H1 (cell line): ENCODE measurements around the gene IRAK4. TPM values are rescaled to one million over a fixed set of nuclear protein-coding genes. Genes with fewer than 3 reads are reported as not detected.

ENCODE experiments used
- CTCF ChIA-PET: fragments of 300-600 bp; sonication (Branson Sonifier 250); formaldehyde crosslinking; loops from one replicate; lab custom pipeline; 2021; ENCODE audit not compliant: partially characterized antibody; lab: Charles Lee
- POLR2A ChIA-PET: fragments of 300-600 bp; sonication (Branson Sonifier 250); formaldehyde crosslinking; loops from one replicate; lab custom pipeline; 2021; ENCODE audit warnings: inconsistent platforms; ENCODE audit not compliant: partially characterized antibody; lab: Charles Lee
- DNase-seq, 2 experiments: peaks; one replicate each; pipeline versions ENCODE4 v3.0.0 to v3.0.0-alpha.2; 2010 to 2022; ENCODE audit warnings: low spot score in 2 of 2, low read depth in 1 of 2, mixed read lengths in 1 of 2
- FAIRE-seq: peaks from 2 replicates; lab custom pipeline; 2011; peaks lifted over from hg19 to GRCh38; lab: Jason Lieb, UNC
- H2AFZ ChIP-seq: 2 replicates; pipeline ENCODE4 v1.8.1; 2012; ENCODE audit warnings: low read length, inconsistent platforms
- H2AK5ac ChIP-seq: 2 replicates; pipeline ENCODE4 v1.6.1; 2013; ENCODE audit warnings: low read depth, low read length
- H2BK120ac ChIP-seq: replicated peaks from 2 replicates; pipeline ENCODE3; 2013; ENCODE audit warnings: low read depth, low read length, inconsistent platforms
- H2BK12ac ChIP-seq: 2 replicates; pipeline ENCODE4 v1.6.1; 2013; ENCODE audit warnings: low read depth, low read length
- H2BK15ac ChIP-seq: 2 replicates; pipeline ENCODE4 v1.6.1; 2013; ENCODE audit warnings: low read length
- H2BK20ac ChIP-seq: 2 replicates; pipeline ENCODE4 v1.6.1; 2013; ENCODE audit warnings: low read length
- H2BK5ac ChIP-seq: 2 replicates; pipeline ENCODE4 v1.6.1; 2013; ENCODE audit warnings: low read depth, low read length
- H3K14ac ChIP-seq: 2 replicates; pipeline ENCODE4 v1.6.1; 2013; ENCODE audit warnings: inconsistent platforms; ENCODE audit not compliant: insufficient read length
- H3K18ac ChIP-seq: 2 replicates; pipeline ENCODE4 v1.6.1; 2013; ENCODE audit warnings: low read length; ENCODE audit errors: extremely low read depth
- H3K23ac ChIP-seq: 2 replicates; pipeline ENCODE4 v1.6.1; 2013; ENCODE audit warnings: inconsistent platforms; ENCODE audit not compliant: insufficient read length
- H3K23me2 ChIP-seq: 2 replicates; pipeline ENCODE4 v1.6.1; 2013; ENCODE audit warnings: low read depth, low read length
- H3K27ac ChIP-seq: 2 replicates; pipeline ENCODE4 v1.6.1; 2011; ENCODE audit warnings: low read depth, low read length, inconsistent platforms
- H3K27me3 ChIP-seq, 4 experiments: replicated peaks in 1 of 4; 1 replicate in 1 of 4; 2 replicates in 3 of 4; pipeline versions ENCODE4 v1.6.1 to v1.8.1; 2011 to 2013; ENCODE audit warnings: low read length in 3 of 4, mild to moderate bottlenecking in 3 of 4, inconsistent platforms in 2 of 4, mixed read lengths in 2 of 4, moderate library complexity in 1 of 4; ENCODE audit not compliant: control insufficient read depth in 3 of 4, insufficient read depth in 3 of 4; ENCODE audit errors: extremely low read depth in 1 of 4
- H3K36me3 ChIP-seq, 4 experiments: 2 replicates each; pipeline versions ENCODE4 v1.6.1 to v1.8.1; 2011 to 2013; ENCODE audit warnings: mild to moderate bottlenecking in 4 of 4, low read length in 3 of 4, moderate library complexity in 2 of 4, control low read depth in 1 of 4, inconsistent platforms in 1 of 4; ENCODE audit not compliant: insufficient read depth in 4 of 4, control insufficient read depth in 2 of 4
- H3K4ac ChIP-seq: replicated peaks from 2 replicates; pipeline ENCODE3; 2013; ENCODE audit warnings: low read length, low read depth, mixed read lengths, inconsistent platforms; ENCODE audit not compliant: insufficient read length
- H3K4me1 ChIP-seq, 4 experiments: replicated peaks in 1 of 4; 1 replicate in 1 of 4; 2 replicates in 3 of 4; pipeline versions ENCODE4 v1.6.1 to v1.8.1; 2011 to 2013; ENCODE audit warnings: low read length in 3 of 4, inconsistent platforms in 2 of 4, mixed read lengths in 1 of 4; ENCODE audit not compliant: insufficient read depth in 4 of 4, control insufficient read depth in 3 of 4
- H3K4me2 ChIP-seq, 2 experiments: 2 replicates each; pipeline versions ENCODE4 v1.6.1 to v1.8.1; 2011 to 2013; ENCODE audit warnings: low read depth in 2 of 2, low read length in 2 of 2, control low read depth in 1 of 2, inconsistent platforms in 1 of 2, mild to moderate bottlenecking in 1 of 2; ENCODE audit not compliant: insufficient read depth in 1 of 2
- H3K4me3 ChIP-seq, 4 experiments: fragments of 200-600, 300-600 bp in 1 of 4; sonication (generic), shearing (Covaris generic), sonication (Bioruptor Twin) in 1 of 4; 2 replicates each; pipeline versions ENCODE4 v1.5.1 to v1.8.1; 2011 to 2016; ENCODE audit warnings: low read length in 4 of 4, low read depth in 3 of 4, control low read depth in 2 of 4, inconsistent platforms in 2 of 4, mild to moderate bottlenecking in 2 of 4, mixed read lengths in 1 of 4, moderate library complexity in 1 of 4; ENCODE audit not compliant: insufficient read depth in 2 of 4; ENCODE audit errors: extremely low read depth in 1 of 4
- H3K56ac ChIP-seq: replicated peaks from 2 replicates; pipeline ENCODE3; 2013; ENCODE audit warnings: low read depth, mild to moderate bottlenecking, mixed read lengths, low read length, inconsistent platforms; ENCODE audit not compliant: insufficient read length
- H3K79me1 ChIP-seq: 2 replicates; pipeline ENCODE4 v1.6.1; 2013; ENCODE audit warnings: low read depth, low read length, control low read depth
- H3K79me2 ChIP-seq, 2 experiments: 2 replicates each; pipeline versions ENCODE4 v1.6.1 to v1.8.1; 2012 to 2013; ENCODE audit warnings: low read length in 2 of 2, mild to moderate bottlenecking in 2 of 2, inconsistent platforms in 1 of 2; ENCODE audit not compliant: insufficient read depth in 2 of 2, control insufficient read depth in 1 of 2
- H3K9ac ChIP-seq, 4 experiments: replicated peaks in 1 of 4; 1 replicate in 1 of 4; 2 replicates in 3 of 4; pipeline versions ENCODE4 v1.6.1 to v1.8.1; 2011 to 2013; ENCODE audit warnings: low read depth in 3 of 4, low read length in 3 of 4, control low read depth in 2 of 4, mild to moderate bottlenecking in 2 of 4, moderate library complexity in 2 of 4, inconsistent platforms in 1 of 4; ENCODE audit errors: extremely low read depth in 1 of 4
- H3K9me3 ChIP-seq, 2 experiments: 2 replicates each; pipeline versions ENCODE4 v1.6.1 to v1.8.1; 2012 to 2013; ENCODE audit warnings: mild to moderate bottlenecking in 2 of 2, moderate library complexity in 2 of 2, control low read depth in 1 of 2, inconsistent platforms in 1 of 2, low read depth in 1 of 2, low read length in 1 of 2, mixed read lengths in 1 of 2; ENCODE audit not compliant: insufficient read depth in 2 of 2
- H4K20me1 ChIP-seq, 2 experiments: replicated peaks in 1 of 2; 2 replicates each; pipeline versions ENCODE3 to v1.8.1; 2011 to 2013; ENCODE audit warnings: inconsistent platforms in 2 of 2, low read length in 2 of 2, mild to moderate bottlenecking in 1 of 2; ENCODE audit not compliant: insufficient read depth in 2 of 2, control insufficient read depth in 1 of 2
- H4K5ac ChIP-seq: 2 replicates; pipeline ENCODE4 v1.6.1; 2013; ENCODE audit warnings: low read length, low read depth, mixed read lengths, inconsistent platforms; ENCODE audit not compliant: insufficient read length
- H4K8ac ChIP-seq: 2 replicates; pipeline ENCODE4 v1.8.0; 2013; ENCODE audit warnings: mild to moderate bottlenecking, moderate library complexity, low read length, inconsistent platforms; ENCODE audit not compliant: insufficient read depth; ENCODE audit errors: extremely low read depth
- H4K91ac ChIP-seq: replicated peaks from 2 replicates; pipeline ENCODE3; 2013; ENCODE audit warnings: low read length, mixed read lengths, inconsistent platforms; ENCODE audit not compliant: insufficient read length
- EP300 ChIP-seq, 2 experiments: IDR thresholded peaks; 1 replicate in 1 of 2; 2 replicates in 1 of 2; pipeline ENCODE4 v1.6.1; 2011 to 2012; ENCODE audit warnings: low read depth in 2 of 2, low read length in 2 of 2, mild to moderate bottlenecking in 2 of 2, borderline replicate concordance in 1 of 2, inconsistent platforms in 1 of 2, moderate library complexity in 1 of 2
- MAX ChIP-seq: IDR thresholded peaks from 2 replicates; pipeline ENCODE4 v1.6.1; 2012; ENCODE audit warnings: inconsistent platforms
- POLR2A ChIP-seq, 2 experiments: IDR thresholded peaks; 1 replicate in 1 of 2; 2 replicates in 1 of 2; pipeline ENCODE4 v1.6.1; 2011; ENCODE audit warnings: low read depth in 2 of 2, low read length in 2 of 2, mild to moderate bottlenecking in 2 of 2; ENCODE audit errors: control extremely low read depth in 1 of 2
- RBBP5 ChIP-seq: IDR thresholded peaks from 2 replicates; pipeline ENCODE4 v1.7.1; 2012; ENCODE audit warnings: low read depth, mild to moderate bottlenecking, inconsistent platforms, low read length, moderate library complexity, borderline replicate concordance
- SP4 ChIP-seq: IDR thresholded peaks from 2 replicates; pipeline ENCODE4 v1.6.1; 2012; ENCODE audit warnings: low read length, inconsistent platforms
- polyA plus RNA-seq, 7 experiments: library from polyadenylated mRNA; depleted of rRNA in 3 of 7; stranded (reverse) in 5 of 7; unstranded in 2 of 7; fragments of >200 nt in 5 of 7; fragments of 200-250 nt in 2 of 7; gene quantifications; 1 replicate in 5 of 7; 2 replicates in 1 of 7; 4 replicates in 1 of 7; pipeline versions ENCODE4 v1.2.1 to v1.2.3, GENCODE V29; 2011 to 2013; ENCODE audit warnings: missing spikeins in 2 of 7, mixed read lengths in 2 of 7
- total RNA-seq: library from RNA; stranded (reverse); fragmentation: NEBNext Ultra II Directional; extraction: Animal tissue kit (Norgen Biotek cat#: 25700); gene quantifications from 2 replicates; pipeline ENCODE4 v1.2.1, GENCODE V29; 2021

IRAK4 gene
- total and polyA plus RNA-seq, 2 of the 8 experiments (the other 6 are each of a cell fraction or from before 2014, with no cell fraction given) = 2.3 to 7.7 TPM

GRCh38 chr12:43763769-43764168 lies 5.0 kb downstream of the IRAK4 start:
- H3K14ac ChIP-seq = no peak overlapping the region
- H3K4me3 ChIP-seq = no peak overlapping the region
- TF ChIP-seq EP300 (IDR thresholded peaks at IDR 0.05; ENCODE audit: borderline replicate concordance in 1 of 2, low read depth in 2 of 2, low read length in 2 of 2) (no peak), MAX (no peak), RBBP5 (no peak), SP4 (no peak), POLR2A (IDR thresholded peaks at IDR 0.05; ENCODE audit: control extremely low read depth in 1 of 2, low read depth in 2 of 2, low read length in 2 of 2) (no peak)
- TF ChIP-seq, all 59 proteins: peak for 0
- Histone ChIP-seq H3K27me3 (no peaks in the 10 kb centered on the region), H3K4me2 (no peak overlapping the region), H3K9me3 (no peaks in the 10 kb centered on the region), H3K36me3 (no peaks in the 10 kb centered on the region), H3K23me2 (no peaks in the 10 kb centered on the region), H3K79me1 (no peaks in the 10 kb centered on the region), H2AFZ (no peak overlapping the region), H3K27ac (no peak overlapping the region), H2AK5ac (no peak overlapping the region), H2BK120ac (no peak overlapping the region), H4K20me1 (no peaks in the 10 kb centered on the region), H3K79me2 (no peaks in the 10 kb centered on the region), H4K91ac (no peak overlapping the region), H3K23ac (no peak overlapping the region), H3K4ac (no peak overlapping the region), H3K18ac (no peak overlapping the region), H3K56ac (no peak overlapping the region), H2BK20ac (no peak overlapping the region), H4K8ac (no peak overlapping the region), H3K4me1 (peaks cover 0 to 15% (median 6%) of the 10 kb centered on the region in 4 experiments; a peak in 5 of 7 replicates), H3K9ac (no peak overlapping the region), H2BK12ac (no peak overlapping the region; the same call in 1 of the 2 replicates), H4K5ac (no peak overlapping the region), H2BK15ac (no peak overlapping the region), H2BK5ac (no peak overlapping the region; the same call in 1 of the 2 replicates)
- DNase-seq (no peak), FAIRE-seq (no peak)
- ChIA-PET POLR2A (interaction anchor here (2.1 kb wide), 1 partner anchor 14 kb away, joined by 4 read pairs; no protein-coding TSS in a partner anchor), CTCF (interaction anchor here (3.1 kb wide), 1 partner anchor 13 kb away, joined by 15 read pairs; no protein-coding TSS in a partner anchor)
